ENCODE data around the gene PCK2. TPM values are rescaled to one million over a fixed set of nuclear protein-coding genes. Genes with fewer than 3 reads are reported as not detected.

Gene PCK2
- total and polyA plus RNA-seq, 2 of the 8 experiments (the other 6 are each of a cell fraction or from before 2014, with no cell fraction given): 81.9 to 115 TPM

DNA sequence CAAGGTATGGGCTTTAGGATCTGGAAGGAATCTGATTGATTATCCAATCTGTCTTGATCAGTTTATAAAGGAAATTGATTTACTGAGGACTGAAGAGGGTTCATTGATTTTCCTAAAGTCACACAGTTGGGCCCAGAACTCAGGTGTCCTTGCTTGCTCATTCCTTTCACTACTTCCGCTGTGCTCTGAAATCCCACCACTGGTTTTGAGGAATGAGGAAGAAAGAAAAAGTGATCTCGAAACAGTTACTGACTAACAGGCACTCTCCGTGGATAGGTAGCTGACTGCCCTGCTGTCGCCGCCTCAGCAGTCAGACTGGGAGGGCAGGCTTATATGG is 36.2 kb downstream of the PCK2 start, which contains the start of gene FITM1:
Gene FITM1, plus strand, starts transcription at position 280 of the 337 bp plus-strand sequence. CDS start 905 bp downstream, outside the sequence.
- Histone ChIP-seq H3K27ac (ENCODE audit: low read depth, low read length) (no peak within 1 kb of the TSS), H3K79me1 (ENCODE audit: low read depth, low read length) (no peaks in the 10 kb centered on the region), H3K36me3 (ENCODE audit: control insufficient read depth in 2 of 4, insufficient read depth in 4 of 4, low read length in 3 of 4) (no peaks in the 10 kb centered on the region), H3K18ac (ENCODE audit: extremely low read depth, low read length) (no peak within 1 kb of the TSS), H3K4me2 (ENCODE audit: insufficient read depth in 1 of 2, low read depth in 2 of 2, low read length in 2 of 2) (no peak within 1 kb of the TSS), H2BK5ac (ENCODE audit: low read depth, low read length) (no peak within 1 kb of the TSS), H4K8ac (ENCODE audit: extremely low read depth, insufficient read depth, low read length) (no peak within 1 kb of the TSS), H2BK120ac (replicated peaks; ENCODE audit: low read depth, low read length) (no peak within 1 kb of the TSS), H2BK20ac (ENCODE audit: low read length) (no peak within 1 kb of the TSS), H2AFZ (ENCODE audit: low read length) (no peak within 1 kb of the TSS), H2BK12ac (ENCODE audit: low read depth, low read length) (no peak within 1 kb of the TSS), H3K23ac (ENCODE audit: insufficient read length) (no peak within 1 kb of the TSS), H3K79me2 (ENCODE audit: control insufficient read depth in 1 of 2, insufficient read depth in 2 of 2, low read length in 2 of 2) (no peaks in the 10 kb centered on the region), H3K23me2 (ENCODE audit: low read depth, low read length) (peaks cover under 1% of the 10 kb centered on the region; the same call in 1 of the 2 replicates), H3K9ac (replicated peaks in 1 of 4; ENCODE audit: extremely low read depth in 1 of 4, low read depth in 3 of 4, low read length in 3 of 4) (no peak within 1 kb of the TSS), H3K9me3 (ENCODE audit: insufficient read depth in 2 of 2, low read depth in 1 of 2, low read length in 1 of 2) (no peaks in the 10 kb centered on the region), H3K56ac (replicated peaks; ENCODE audit: insufficient read length, low read depth, low read length) (no peak within 1 kb of the TSS), H3K4me1 (replicated peaks in 1 of 4; ENCODE audit: control insufficient read depth in 3 of 4, insufficient read depth in 4 of 4, low read length in 3 of 4) (no peaks in the 10 kb centered on the region), H4K5ac (ENCODE audit: insufficient read length, low read depth, low read length) (no peak within 1 kb of the TSS), H4K91ac (replicated peaks; ENCODE audit: insufficient read length, low read length) (no peak within 1 kb of the TSS), H3K14ac (ENCODE audit: insufficient read length) (no peak within 1 kb of the TSS), H3K27me3 (replicated peaks in 1 of 4; ENCODE audit: control insufficient read depth in 3 of 4, extremely low read depth in 1 of 4, insufficient read depth in 3 of 4, low read length in 3 of 4) (no peaks in the 10 kb centered on the region), H2BK15ac (ENCODE audit: low read length) (0 out of 2 replicates have a peak within 1 kb of the TSS, but pooled peaks have one; percentile 5), H2AK5ac (ENCODE audit: low read depth, low read length) (no peak within 1 kb of the TSS), H3K4ac (replicated peaks; ENCODE audit: insufficient read length, low read depth, low read length) (no peak within 1 kb of the TSS), H3K4me3 (ENCODE audit: extremely low read depth in 1 of 4, insufficient read depth in 2 of 4, low read depth in 3 of 4, low read length in 4 of 4) (no peak within 1 kb of the TSS), H4K20me1 (replicated peaks in 1 of 2; ENCODE audit: control insufficient read depth in 1 of 2, insufficient read depth in 2 of 2, low read length in 2 of 2) (no peaks in the 10 kb centered on the region)
- CTCF ChIA-PET (ENCODE audit: partially characterized antibody): interaction anchor here (0.9 kb wide), 2 partner anchors 22 to 141 kb away, joined by 3 read pairs; partner anchors contain the start of gene RABGGTA
- FAIRE-seq (no peak), DNase-seq (ENCODE audit: low read depth in 1 of 2, low spot score in 2 of 2) (no peak)
- WGBS, 2 experiments (ENCODE audit: extremely low coverage in 1 of 2, insufficient coverage in 1 of 2, insufficient read length in 1 of 2, insufficient replicate concordance in 2 of 2, low coverage in 1 of 2, low lambda C conversion rate in 2 of 2, missing lambda C conversion rate in 1 of 2): 94% methylated on average over 5 of the region's 5 CpGs; no CpG with 5 or more reads in 1 of the 2 experiments
- POLR2A ChIA-PET (ENCODE audit: partially characterized antibody): interaction anchor here (0.6 to 11.1 kb wide), 4 partner anchors 8 to 36 kb away, joined by 3 to 96 read pairs (median 4); partner anchors contain the start of genes DCAF11, EMC9, NRL and PCK2
- TF ChIP-seq TAF7 (optimal IDR thresholded peaks at IDR 0.05; ENCODE audit: borderline replicate concordance, low read depth, low read length): no peak
- TF ChIP-seq NRF1 (IDR thresholded peaks at IDR 0.05; ENCODE audit: low read depth, low read length): no peak
- TF ChIP-seq, protein P1, sequence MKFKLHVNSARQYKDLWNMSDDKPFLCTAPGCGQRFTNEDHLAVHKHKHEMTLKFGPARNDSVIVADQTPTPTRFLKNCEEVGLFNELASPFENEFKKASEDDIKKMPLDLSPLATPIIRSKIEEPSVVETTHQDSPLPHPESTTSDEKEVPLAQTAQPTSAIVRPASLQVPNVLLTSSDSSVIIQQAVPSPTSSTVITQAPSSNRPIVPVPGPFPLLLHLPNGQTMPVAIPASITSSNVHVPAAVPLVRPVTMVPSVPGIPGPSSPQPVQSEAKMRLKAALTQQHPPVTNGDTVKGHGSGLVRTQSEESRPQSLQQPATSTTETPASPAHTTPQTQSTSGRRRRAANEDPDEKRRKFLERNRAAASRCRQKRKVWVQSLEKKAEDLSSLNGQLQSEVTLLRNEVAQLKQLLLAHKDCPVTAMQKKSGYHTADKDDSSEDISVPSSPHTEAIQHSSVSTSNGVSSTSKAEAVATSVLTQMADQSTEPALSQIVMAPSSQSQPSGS (IDR thresholded peaks at IDR 0.05; ENCODE audit: low read length): no peak
- TF ChIP-seq SP1 (IDR thresholded peaks at IDR 0.05; ENCODE audit: low read depth, low read length): no peak
- TF ChIP-seq GTF2F1 (IDR thresholded peaks at IDR 0.05; ENCODE audit: borderline replicate concordance, low read depth, low read length): no peak
- TF ChIP-seq FOSL1 (IDR thresholded peaks at IDR 0.05; ENCODE audit: insufficient read depth, low read depth, low read length): no peak
- TF ChIP-seq EZH2 (IDR thresholded peaks at IDR 0.05; ENCODE audit: low read depth, low read length, severe bottlenecking): no peak
- TF ChIP-seq SIN3A (conservative IDR thresholded peaks at IDR 0.05 in 1 of 2, IDR thresholded peaks at IDR 0.05 in 1 of 2; ENCODE audit: low read depth in 1 of 2, low read length in 2 of 2): no peak
- no peak for TF ChIP-seq CHD1 (IDR thresholded peaks at IDR 0.05; ENCODE audit: low read depth, low read length)
- TF ChIP-seq HDAC6 (IDR thresholded peaks at IDR 0.05; ENCODE audit: low read depth, low read length): no peak
- TF ChIP-seq EGR1 (IDR thresholded peaks at IDR 0.05; ENCODE audit: borderline replicate concordance, low read depth, low read length): no peak
- TF ChIP-seq SP2 (IDR thresholded peaks at IDR 0.05; ENCODE audit: low read length): no peak

Data from H1 (cell line).